GM12891 (cell line): ENCODE data around the gene PABPN1L.

Experiments used
- PAX5 ChIP-seq: IDR thresholded peaks from 2 replicates; pipeline ENCODE4 v1.6.1; 2011; ENCODE audit warnings: low read length, moderate library complexity, mild to moderate bottlenecking; ENCODE audit not compliant: insufficient read depth, severe bottlenecking
- POLR2A ChIP-seq: IDR thresholded peaks from 2 replicates; pipeline ENCODE4 v1.6.1; 2011; ENCODE audit warnings: low read depth, low read length, control low read depth
- POLR2AphosphoS5 ChIP-seq: IDR thresholded peaks from 2 replicates; pipeline ENCODE4 v1.6.1; 2011; ENCODE audit warnings: low read depth, low read length, control low read depth
- SPI1 ChIP-seq: IDR thresholded peaks from 2 replicates; pipeline ENCODE4 v1.6.1; 2011; ENCODE audit warnings: low read depth, low read length, control low read depth
- TAF1 ChIP-seq: IDR thresholded peaks from 2 replicates; pipeline ENCODE4 v1.6.1; 2011; ENCODE audit warnings: low read depth, low read length, control low read depth

- TF ChIP-seq POLR2AphosphoS5 (no peak), POLR2A (no peak), TAF1 (no peak), SPI1 (no peak), PAX5 (no peak)
Measured at GRCh38 chr16:88897696-88898425, 31.4 kb upstream of the PABPN1L start.
